Measurements from ENCODE around the gene CARS1.

GRCh38 chr11:3051196-3052108 is 5.8 kb downstream of the CARS1 start:
- TF ChIP-seq, protein P1, sequence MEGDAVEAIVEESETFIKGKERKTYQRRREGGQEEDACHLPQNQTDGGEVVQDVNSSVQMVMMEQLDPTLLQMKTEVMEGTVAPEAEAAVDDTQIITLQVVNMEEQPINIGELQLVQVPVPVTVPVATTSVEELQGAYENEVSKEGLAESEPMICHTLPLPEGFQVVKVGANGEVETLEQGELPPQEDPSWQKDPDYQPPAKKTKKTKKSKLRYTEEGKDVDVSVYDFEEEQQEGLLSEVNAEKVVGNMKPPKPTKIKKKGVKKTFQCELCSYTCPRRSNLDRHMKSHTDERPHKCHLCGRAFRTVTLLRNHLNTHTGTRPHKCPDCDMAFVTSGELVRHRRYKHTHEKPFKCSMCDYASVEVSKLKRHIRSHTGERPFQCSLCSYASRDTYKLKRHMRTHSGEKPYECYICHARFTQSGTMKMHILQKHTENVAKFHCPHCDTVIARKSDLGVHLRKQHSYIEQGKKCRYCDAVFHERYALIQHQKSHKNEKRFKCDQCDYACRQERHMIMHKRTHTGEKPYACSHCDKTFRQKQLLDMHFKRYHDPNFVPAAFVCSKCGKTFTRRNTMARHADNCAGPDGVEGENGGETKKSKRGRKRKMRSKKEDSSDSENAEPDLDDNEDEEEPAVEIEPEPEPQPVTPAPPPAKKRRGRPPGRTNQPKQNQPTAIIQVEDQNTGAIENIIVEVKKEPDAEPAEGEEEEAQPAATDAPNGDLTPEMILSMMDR (IDR thresholded peaks at IDR 0.05): no peak
- no peak for TF ChIP-seq POLR2A (IDR thresholded peaks at IDR 0.05)

Measured in Peyer's patch (tissue), 4 donors.